ENCODE results near the gene IQGAP2. TPM values are rescaled to one million over a fixed set of nuclear protein-coding genes. Genes with fewer than 3 reads are reported as not detected.

Gene IQGAP2
- total RNA-seq, 1 donor from 2014 or later: 14.2 TPM

GRCh38 chr5:76652809-76653414 lies 249.8 kb downstream of the IQGAP2 start:
- TF ChIP-seq, protein P1, sequence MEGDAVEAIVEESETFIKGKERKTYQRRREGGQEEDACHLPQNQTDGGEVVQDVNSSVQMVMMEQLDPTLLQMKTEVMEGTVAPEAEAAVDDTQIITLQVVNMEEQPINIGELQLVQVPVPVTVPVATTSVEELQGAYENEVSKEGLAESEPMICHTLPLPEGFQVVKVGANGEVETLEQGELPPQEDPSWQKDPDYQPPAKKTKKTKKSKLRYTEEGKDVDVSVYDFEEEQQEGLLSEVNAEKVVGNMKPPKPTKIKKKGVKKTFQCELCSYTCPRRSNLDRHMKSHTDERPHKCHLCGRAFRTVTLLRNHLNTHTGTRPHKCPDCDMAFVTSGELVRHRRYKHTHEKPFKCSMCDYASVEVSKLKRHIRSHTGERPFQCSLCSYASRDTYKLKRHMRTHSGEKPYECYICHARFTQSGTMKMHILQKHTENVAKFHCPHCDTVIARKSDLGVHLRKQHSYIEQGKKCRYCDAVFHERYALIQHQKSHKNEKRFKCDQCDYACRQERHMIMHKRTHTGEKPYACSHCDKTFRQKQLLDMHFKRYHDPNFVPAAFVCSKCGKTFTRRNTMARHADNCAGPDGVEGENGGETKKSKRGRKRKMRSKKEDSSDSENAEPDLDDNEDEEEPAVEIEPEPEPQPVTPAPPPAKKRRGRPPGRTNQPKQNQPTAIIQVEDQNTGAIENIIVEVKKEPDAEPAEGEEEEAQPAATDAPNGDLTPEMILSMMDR (conservative IDR thresholded peaks at IDR 0.05): no peak
- Mint-ChIP-seq H3K27me3 (ENCODE audit: low read depth) (no peaks in the 10 kb centered on the region), H3K4me1 (no peaks in the 10 kb centered on the region), H3K4me3 (no peak overlapping the region), H3K9me3 (peaks cover 11% of the 10 kb centered on the region), H3K36me3 (ENCODE audit: low read depth) (peaks cover 16% of the 10 kb centered on the region), H3K27ac (ENCODE audit: unreplicated experiment) (no peak overlapping the region)
- DNase-seq (ENCODE audit: low read depth, low spot score): no peak

- no peaks in the 10 kb centered on the region for H3K27me3 Mint-ChIP-seq (ENCODE audit: low read depth)
- H3K9me3 Mint-ChIP-seq: no peaks in the 10 kb centered on the region
- no peak overlapping the region for H3K27ac Mint-ChIP-seq (ENCODE audit: unreplicated experiment)
- H3K36me3 Mint-ChIP-seq (ENCODE audit: low read depth): no peaks in the 10 kb centered on the region
- no peak for DNase-seq (ENCODE audit: low read depth, low spot score)
- no peaks in the 10 kb centered on the region for H3K4me1 Mint-ChIP-seq
- TF ChIP-seq, protein P1 (conservative IDR thresholded peaks at IDR 0.05): no peak
- no peak overlapping the region for H3K4me3 Mint-ChIP-seq
These were observed 254.0 kb downstream of the IQGAP2 start for GRCh38 chr5:76657091-76657490.

DNA sequence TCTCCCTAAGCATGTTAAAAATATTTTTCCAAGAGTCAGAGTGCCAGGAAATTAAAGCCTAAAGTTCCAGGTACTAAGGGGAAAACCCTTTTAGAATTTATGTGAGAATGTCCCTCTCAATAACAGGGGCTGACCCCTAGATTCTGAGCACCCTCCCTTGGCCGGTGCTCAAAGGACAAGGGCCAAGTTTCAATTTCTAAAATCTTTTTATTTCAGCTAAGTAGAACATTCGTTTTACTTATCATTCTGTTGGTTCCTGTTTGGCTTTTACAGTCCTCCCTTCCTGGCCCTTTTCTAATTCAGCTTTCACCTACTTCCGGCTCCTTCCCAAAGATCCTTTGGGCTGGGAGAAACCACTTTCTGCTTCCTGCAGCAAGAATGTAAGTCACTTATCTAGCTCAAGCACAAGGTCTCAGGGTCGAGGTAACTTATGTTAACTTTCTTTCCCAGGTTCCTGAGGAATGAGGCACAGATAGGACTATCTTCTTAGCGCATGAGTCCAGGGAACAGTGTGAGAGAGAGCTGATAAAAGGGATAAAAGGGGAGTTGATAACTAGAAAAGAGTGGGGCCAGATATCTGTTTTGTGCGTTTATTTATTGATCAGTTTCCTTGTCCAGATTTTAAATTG lies 254.7 kb downstream of the IQGAP2 start:
- no peaks in the 10 kb centered on the region for H3K27me3 Mint-ChIP-seq (ENCODE audit: low read depth)
- no peak overlapping the region for H3K4me3 Mint-ChIP-seq
- no peaks in the 10 kb centered on the region for H3K36me3 Mint-ChIP-seq (ENCODE audit: low read depth)
- no peak for DNase-seq (ENCODE audit: low read depth, low spot score)
- H3K4me1 Mint-ChIP-seq: no peaks in the 10 kb centered on the region
- H3K27ac Mint-ChIP-seq (ENCODE audit: unreplicated experiment): no peak overlapping the region
- no peaks in the 10 kb centered on the region for H3K9me3 Mint-ChIP-seq
- TF ChIP-seq, protein P1 (conservative IDR thresholded peaks at IDR 0.05): no peak

DNA sequence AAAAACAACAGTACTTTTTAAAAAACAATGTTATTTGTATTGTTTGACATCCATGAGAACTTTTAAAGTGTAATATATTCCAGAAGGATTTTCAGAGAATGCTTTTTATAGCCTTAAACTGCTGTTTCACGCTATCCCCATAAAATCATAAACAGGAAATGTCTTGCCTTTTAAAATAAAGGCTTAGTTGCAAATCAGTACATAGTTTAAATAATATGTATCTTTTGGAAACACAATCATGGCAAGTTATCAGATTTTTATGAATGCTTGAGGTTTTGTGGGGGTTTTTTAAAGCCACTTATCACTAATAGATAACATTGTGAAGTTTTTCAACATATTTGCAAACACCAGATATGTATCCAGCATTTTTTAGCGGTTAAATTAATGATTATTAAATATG lies 257.3 kb downstream of the IQGAP2 start:
- DNase-seq (ENCODE audit: low read depth, low spot score): no peak
- no peaks in the 10 kb centered on the region for H3K27me3 Mint-ChIP-seq (ENCODE audit: low read depth)
- no peak overlapping the region for H3K4me3 Mint-ChIP-seq
- H3K9me3 Mint-ChIP-seq: no peaks in the 10 kb centered on the region
- H3K36me3 Mint-ChIP-seq (ENCODE audit: low read depth): no peaks in the 10 kb centered on the region
- H3K4me1 Mint-ChIP-seq: no peaks in the 10 kb centered on the region
- H3K27ac Mint-ChIP-seq (ENCODE audit: unreplicated experiment): no peak overlapping the region
- TF ChIP-seq, protein P1 (conservative IDR thresholded peaks at IDR 0.05): no peak

- Mint-ChIP-seq H3K27me3 (ENCODE audit: low read depth) (no peaks in the 10 kb centered on the region), H3K27ac (ENCODE audit: unreplicated experiment) (no peak overlapping the region), H3K4me1 (no peaks in the 10 kb centered on the region), H3K4me3 (no peak overlapping the region), H3K9me3 (no peaks in the 10 kb centered on the region), H3K36me3 (ENCODE audit: low read depth) (peaks cover 2% of the 10 kb centered on the region)
- no peak for DNase-seq (ENCODE audit: low read depth, low spot score)
- TF ChIP-seq, protein P1 (conservative IDR thresholded peaks at IDR 0.05): no peak
These were observed 259.4 kb downstream of the IQGAP2 start for GRCh38 chr5:76662521-76662920.

Data from neural crest cell (in vitro differentiated cells).